ENCODE results near the gene GPR150. TPM values are rescaled to one million over a fixed set of nuclear protein-coding genes. Genes with fewer than 3 reads are reported as not detected.

Gene GPR150
- total and polyA plus RNA-seq, 10 of the 15 experiments (the other 5 are each of a cell fraction or from before 2014, with no cell fraction given), result 0.08 to 1.1 (median 0.37) TPM; not detected in 1

DNA sequence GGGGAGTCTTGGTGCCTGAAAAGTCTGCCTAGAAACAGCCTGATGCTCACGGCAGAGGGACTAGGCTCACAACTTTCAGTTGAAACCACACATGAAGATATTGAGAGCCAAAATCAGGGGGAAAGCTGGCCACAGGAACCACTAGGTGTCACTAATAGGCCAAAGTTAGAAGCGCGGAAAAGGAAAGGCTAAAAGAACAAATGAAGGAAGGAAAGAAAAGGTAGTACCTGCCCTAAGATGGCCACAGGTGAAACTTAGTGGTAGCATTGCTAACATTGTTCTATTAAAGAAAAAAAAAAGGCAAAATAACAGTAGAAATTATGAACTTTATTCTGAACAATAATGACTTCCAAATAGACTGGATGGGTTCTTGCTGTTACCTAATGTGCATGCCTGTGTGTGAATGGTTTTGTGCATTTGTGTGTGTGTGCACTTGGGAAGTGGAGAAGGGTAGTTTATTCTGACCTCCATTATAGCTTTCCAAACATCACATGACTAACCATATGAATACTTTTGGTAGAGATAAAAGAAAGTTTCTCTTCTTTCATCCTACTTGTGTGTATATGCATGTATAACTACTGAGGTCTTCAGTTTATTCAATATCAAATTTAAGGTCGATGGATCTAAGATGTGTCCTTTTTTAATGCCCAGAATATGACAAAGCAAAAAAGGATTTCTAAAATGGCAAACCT lies 24.6 kb downstream of the GPR150 start:
- 22% methylated on average over 4 of the region's 4 CpGs for WGBS (ENCODE audit: insufficient coverage, insufficient replicate concordance, low lambda C conversion rate, missing lambda C conversion rate)
- H2AFZ ChIP-seq (ENCODE audit: control insufficient read depth, low read depth, low read length), result peak overlapping the region; percentile 90
- no peaks in the 10 kb centered on the region for H3K27me3 ChIP-seq (replicated peaks in 1 of 2; ENCODE audit: control insufficient read depth in 2 of 2, insufficient read depth in 2 of 2, low read length in 1 of 2)
- H3K36me3 ChIP-seq (ENCODE audit: control insufficient read depth in 2 of 2, insufficient read depth in 2 of 2, low read length in 1 of 2), result no peaks in the 10 kb centered on the region
- RAD21 ChIA-PET (ENCODE audit: unreplicated experiment), result interaction anchor here (0.6 to 7.4 kb wide), 14 partner anchors 13 to 233 kb away, joined by 3 to 98 read pairs (median 4); partner anchors contain the start of gene GLRX
- SMC1A ChIA-PET (ENCODE audit: uncharacterized antibody, unreplicated experiment), result interaction anchor here (0.7 to 7.6 kb wide), 26 partner anchors 10 to 875 kb away, joined by 3 to 168 read pairs (median 4); no protein-coding TSS in a partner anchor
- H3K4me3 ChIP-seq, result no peak overlapping the region
- H3K9me3 ChIP-seq (replicated peaks; ENCODE audit: control insufficient read depth, insufficient read depth, low read length), result no peaks in the 10 kb centered on the region
- H3K27ac ChIP-seq (ENCODE audit: control insufficient read depth, insufficient read depth), result peak overlapping the region; percentile 40; the same call in 1 of the 2 replicates
- FAIRE-seq, result peak; percentile 23
- intact Hi-C loops (cut with micrococcal nuclease; ENCODE audit: unreplicated experiment), result loop anchor here (1.0 to 10.0 kb wide), 5 partner anchors 137 to 690 kb away; no protein-coding TSS in a partner anchor
- peaks cover 5% of the 10 kb centered on the region for H3K4me1 ChIP-seq (ENCODE audit: control insufficient read depth, insufficient read depth, low read length)
- H3K79me2 ChIP-seq (ENCODE audit: control insufficient read depth, insufficient read depth, low read length), result no peaks in the 10 kb centered on the region
- CTCF ChIA-PET, result interaction anchor here (0.6 to 8.5 kb wide), 36 partner anchors 10 to 696 kb away, joined by 3 to 206 read pairs (median 4); no protein-coding TSS in a partner anchor
- H3K9ac ChIP-seq (ENCODE audit: control insufficient read depth, insufficient read depth, low read length), result no peak overlapping the region
- no TSS peak for BruUV-seq (replicated peaks)
- ATAC-seq, result peak; percentile 52
- H3K4me2 ChIP-seq (ENCODE audit: control insufficient read depth, insufficient read depth), result peak overlapping the region; percentile 34
- DNase-seq (ENCODE audit: low read depth, low spot score), result peak; percentile 56
- POLR2A ChIA-PET, result interaction anchor here (1.0 to 1.4 kb wide), 3 partner anchors 20 to 205 kb away, joined by 3 read pairs; no protein-coding TSS in a partner anchor
- H4K20me1 ChIP-seq (ENCODE audit: control insufficient read depth, insufficient read depth), result no peaks in the 10 kb centered on the region
- in situ Hi-C loops (cut with MboI), result no loop called here
- peak; percentile 60; the same call in 1 of the 2 replicates for TF ChIP-seq SMARCA5 (IDR thresholded peaks at IDR 0.05)
- TF ChIP-seq, protein P1, sequence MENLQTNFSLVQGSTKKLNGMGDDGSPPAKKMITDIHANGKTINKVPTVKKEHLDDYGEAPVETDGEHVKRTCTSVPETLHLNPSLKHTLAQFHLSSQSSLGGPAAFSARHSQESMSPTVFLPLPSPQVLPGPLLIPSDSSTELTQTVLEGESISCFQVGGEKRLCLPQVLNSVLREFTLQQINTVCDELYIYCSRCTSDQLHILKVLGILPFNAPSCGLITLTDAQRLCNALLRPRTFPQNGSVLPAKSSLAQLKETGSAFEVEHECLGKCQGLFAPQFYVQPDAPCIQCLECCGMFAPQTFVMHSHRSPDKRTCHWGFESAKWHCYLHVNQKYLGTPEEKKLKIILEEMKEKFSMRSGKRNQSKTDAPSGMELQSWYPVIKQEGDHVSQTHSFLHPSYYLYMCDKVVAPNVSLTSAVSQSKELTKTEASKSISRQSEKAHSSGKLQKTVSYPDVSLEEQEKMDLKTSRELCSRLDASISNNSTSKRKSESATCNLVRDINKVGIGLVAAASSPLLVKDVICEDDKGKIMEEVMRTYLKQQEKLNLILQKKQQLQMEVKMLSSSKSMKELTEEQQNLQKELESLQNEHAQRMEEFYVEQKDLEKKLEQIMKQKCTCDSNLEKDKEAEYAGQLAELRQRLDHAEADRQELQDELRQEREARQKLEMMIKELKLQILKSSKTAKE (IDR thresholded peaks at IDR 0.05; ENCODE audit: low read depth, poor library complexity, severe bottlenecking), result peak; percentile 70
- 0 out of 2 replicates have a peak, but pooled peaks have one; percentile 12 for TF ChIP-seq IKZF1 (conservative IDR thresholded peaks at IDR 0.05)
- TF ChIP-seq SMC3 (IDR thresholded peaks at IDR 0.05; ENCODE audit: borderline replicate concordance, low read length), result peak; percentile 58; the same call in 1 of the 2 replicates
- TF ChIP-seq POU2F2 (IDR thresholded peaks at IDR 0.05; ENCODE audit: borderline replicate concordance, low read depth, low read length), result 0 out of 3 replicates have a peak, but pooled peaks have one; percentile 36
- peak; percentile 74; the same call in 1 of the 2 replicates for TF ChIP-seq NBN (IDR thresholded peaks at IDR 0.05)
- TF ChIP-seq RUNX3 (IDR thresholded peaks at IDR 0.05; ENCODE audit: low read length), result peak; percentile 87
- peak; percentile 44 to 45; a peak in 2 of 4 replicates for TF ChIP-seq IKZF2 (IDR thresholded peaks at IDR 0.05)
- no peak for TF ChIP-seq TBL1XR1 (IDR thresholded peaks at IDR 0.05; ENCODE audit: low read depth, low read length)
- no peak for TF ChIP-seq CBX5 (IDR thresholded peaks at IDR 0.05; ENCODE audit: low read depth)
- TF ChIP-seq, protein P2, sequence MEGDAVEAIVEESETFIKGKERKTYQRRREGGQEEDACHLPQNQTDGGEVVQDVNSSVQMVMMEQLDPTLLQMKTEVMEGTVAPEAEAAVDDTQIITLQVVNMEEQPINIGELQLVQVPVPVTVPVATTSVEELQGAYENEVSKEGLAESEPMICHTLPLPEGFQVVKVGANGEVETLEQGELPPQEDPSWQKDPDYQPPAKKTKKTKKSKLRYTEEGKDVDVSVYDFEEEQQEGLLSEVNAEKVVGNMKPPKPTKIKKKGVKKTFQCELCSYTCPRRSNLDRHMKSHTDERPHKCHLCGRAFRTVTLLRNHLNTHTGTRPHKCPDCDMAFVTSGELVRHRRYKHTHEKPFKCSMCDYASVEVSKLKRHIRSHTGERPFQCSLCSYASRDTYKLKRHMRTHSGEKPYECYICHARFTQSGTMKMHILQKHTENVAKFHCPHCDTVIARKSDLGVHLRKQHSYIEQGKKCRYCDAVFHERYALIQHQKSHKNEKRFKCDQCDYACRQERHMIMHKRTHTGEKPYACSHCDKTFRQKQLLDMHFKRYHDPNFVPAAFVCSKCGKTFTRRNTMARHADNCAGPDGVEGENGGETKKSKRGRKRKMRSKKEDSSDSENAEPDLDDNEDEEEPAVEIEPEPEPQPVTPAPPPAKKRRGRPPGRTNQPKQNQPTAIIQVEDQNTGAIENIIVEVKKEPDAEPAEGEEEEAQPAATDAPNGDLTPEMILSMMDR (IDR thresholded peaks at IDR 0.05 in 2 of 3, conservative IDR thresholded peaks at IDR 0.05 in 1 of 3; ENCODE audit: control insufficient read depth in 2 of 3, extremely low read depth in 1 of 3, insufficient read depth in 1 of 3, low read depth in 3 of 3, low read length in 3 of 3), result peak; percentile 66 to 86 (median 86)
- TF ChIP-seq, protein P3, sequence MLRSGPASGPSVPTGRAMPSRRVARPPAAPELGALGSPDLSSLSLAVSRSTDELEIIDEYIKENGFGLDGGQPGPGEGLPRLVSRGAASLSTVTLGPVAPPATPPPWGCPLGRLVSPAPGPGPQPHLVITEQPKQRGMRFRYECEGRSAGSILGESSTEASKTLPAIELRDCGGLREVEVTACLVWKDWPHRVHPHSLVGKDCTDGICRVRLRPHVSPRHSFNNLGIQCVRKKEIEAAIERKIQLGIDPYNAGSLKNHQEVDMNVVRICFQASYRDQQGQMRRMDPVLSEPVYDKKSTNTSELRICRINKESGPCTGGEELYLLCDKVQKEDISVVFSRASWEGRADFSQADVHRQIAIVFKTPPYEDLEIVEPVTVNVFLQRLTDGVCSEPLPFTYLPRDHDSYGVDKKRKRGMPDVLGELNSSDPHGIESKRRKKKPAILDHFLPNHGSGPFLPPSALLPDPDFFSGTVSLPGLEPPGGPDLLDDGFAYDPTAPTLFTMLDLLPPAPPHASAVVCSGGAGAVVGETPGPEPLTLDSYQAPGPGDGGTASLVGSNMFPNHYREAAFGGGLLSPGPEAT (IDR thresholded peaks at IDR 0.05; ENCODE audit: low read depth), result peak; percentile 48; the same call in 1 of the 2 replicates
- TF ChIP-seq RFX5 (IDR thresholded peaks at IDR 0.05; ENCODE audit: low read depth, low read length), result peak; percentile 75
- TF ChIP-seq IRF4 (IDR thresholded peaks at IDR 0.05; ENCODE audit: low read depth, low read length), result no peak
- TF ChIP-seq MTA2 (IDR thresholded peaks at IDR 0.05; ENCODE audit: low read depth), result peak; percentile 53; the same call in 1 of the 2 replicates

All from GM12878 (cell line).